HepG2 (cell line): Measurements from ENCODE around the gene FBF1. TPM values are rescaled to one million over a fixed set of nuclear protein-coding genes. Genes with fewer than 3 reads are reported as not detected.

Experiments used
- BCL6 ChIP-seq: IDR thresholded peaks from 2 replicates; pipeline ENCODE4 v1.6.1; 2016; ENCODE audit warnings: missing genetic modification reagents, missing compliant biosample characterization
- KLF13 ChIP-seq: sonication (generic); formaldehyde crosslinking; IDR thresholded peaks from 2 replicates; pipeline ENCODE4 v1.4.0; 2020; ENCODE audit warnings: mild to moderate bottlenecking, missing genetic modification reagents
- RNF2 ChIP-seq: fragments of 450-650 bp; conservative IDR thresholded peaks from 2 replicates; pipeline ENCODE4 v1.6.1; 2016; ENCODE audit warnings: low read depth
- U2AF2 ChIP-seq: fragments of 200-400 bp; formaldehyde crosslinking; IDR thresholded peaks from 2 replicates; pipeline ENCODE4 v1.6.1; 2017; ENCODE audit warnings: low read depth, mild to moderate bottlenecking, low read length
- ZNF350 ChIP-seq: sonication (generic); formaldehyde crosslinking; IDR thresholded peaks from 2 replicates; pipeline ENCODE4 v1.4.0; 2020; ENCODE audit warnings: mild to moderate bottlenecking, low read depth, missing genetic modification reagents, borderline replicate concordance
- ZNF547 ChIP-seq: sonication (generic); formaldehyde crosslinking; IDR thresholded peaks from 2 replicates; pipeline ENCODE4 v1.5.1; 2020; ENCODE audit warnings: mild to moderate bottlenecking, missing genetic modification reagents
- ZNF577 ChIP-seq: sonication (generic); formaldehyde crosslinking; IDR thresholded peaks from 2 replicates; pipeline ENCODE4 v1.4.0; 2020; ENCODE audit warnings: mild to moderate bottlenecking, low read depth, missing genetic modification reagents, borderline replicate concordance
- polyA plus RNA-seq, 8 experiments: library from polyadenylated mRNA; depleted of rRNA in 3 of 8; stranded (reverse) in 7 of 8; unstranded in 1 of 8; fragments of >200 nt; fragmentation: Illumina TruSeq in 4 of 8; extraction: Trizol in 4 of 8; gene quantifications; 2 replicates each; pipeline versions ENCODE4 v1.2.1 to v1.2.3, GENCODE V29; 2011 to 2016; ENCODE audit warnings: low read depth in 4 of 8, missing spikeins in 1 of 8, mixed read lengths in 1 of 8; ENCODE audit not compliant: insufficient read depth in 1 of 8
- total RNA-seq, 5 experiments: library from RNA; depleted of rRNA; stranded (reverse); fragments of >200 nt; fragmentation: Illumina TruSeq; extraction: Trizol; gene quantifications; 2 replicates each; pipeline ENCODE4 v1.2.3, GENCODE V29; 2016; ENCODE audit warnings: low read depth in 1 of 5
- TF ChIP-seq, protein P1 (sequence below): IDR thresholded peaks from 2 replicates; pipeline ENCODE4 v1.6.1; 2016; ENCODE audit warnings: low read depth, missing genetic modification reagents, missing compliant biosample characterization
- TF ChIP-seq, protein P2 (sequence below): sonication (generic); formaldehyde crosslinking; IDR thresholded peaks from 2 replicates; pipeline ENCODE4 v1.5.1; 2020; ENCODE audit warnings: mild to moderate bottlenecking, missing genetic modification reagents, moderate library complexity
- TF ChIP-seq, protein P3 (sequence below): sonication (generic); formaldehyde crosslinking; IDR thresholded peaks from 2 replicates; pipeline ENCODE4 v1.5.1; 2020; ENCODE audit warnings: missing genetic modification reagents, mild to moderate bottlenecking, borderline replicate concordance
- TF ChIP-seq, protein P4 (sequence below): sonication (generic); formaldehyde crosslinking; IDR thresholded peaks from 2 replicates; pipeline ENCODE4 v1.8.0; 2022; ENCODE audit warnings: missing genetic modification reagents, mild to moderate bottlenecking, moderate library complexity, borderline replicate concordance
- TF ChIP-seq, protein P5 (sequence below), 2 experiments: IDR thresholded peaks; 2 replicates each; pipeline ENCODE4 v1.6.1; 2011 to 2012; ENCODE audit warnings: low read length in 2 of 2, borderline replicate concordance in 1 of 2, low read depth in 1 of 2, mild to moderate bottlenecking in 1 of 2, moderate library complexity in 1 of 2

Gene FBF1
- total and polyA plus RNA-seq, 2 of the 13 experiments (the other 11 are each of a cell fraction or from before 2014, with no cell fraction given) = 2.4 to 8.1 TPM

DNA sequence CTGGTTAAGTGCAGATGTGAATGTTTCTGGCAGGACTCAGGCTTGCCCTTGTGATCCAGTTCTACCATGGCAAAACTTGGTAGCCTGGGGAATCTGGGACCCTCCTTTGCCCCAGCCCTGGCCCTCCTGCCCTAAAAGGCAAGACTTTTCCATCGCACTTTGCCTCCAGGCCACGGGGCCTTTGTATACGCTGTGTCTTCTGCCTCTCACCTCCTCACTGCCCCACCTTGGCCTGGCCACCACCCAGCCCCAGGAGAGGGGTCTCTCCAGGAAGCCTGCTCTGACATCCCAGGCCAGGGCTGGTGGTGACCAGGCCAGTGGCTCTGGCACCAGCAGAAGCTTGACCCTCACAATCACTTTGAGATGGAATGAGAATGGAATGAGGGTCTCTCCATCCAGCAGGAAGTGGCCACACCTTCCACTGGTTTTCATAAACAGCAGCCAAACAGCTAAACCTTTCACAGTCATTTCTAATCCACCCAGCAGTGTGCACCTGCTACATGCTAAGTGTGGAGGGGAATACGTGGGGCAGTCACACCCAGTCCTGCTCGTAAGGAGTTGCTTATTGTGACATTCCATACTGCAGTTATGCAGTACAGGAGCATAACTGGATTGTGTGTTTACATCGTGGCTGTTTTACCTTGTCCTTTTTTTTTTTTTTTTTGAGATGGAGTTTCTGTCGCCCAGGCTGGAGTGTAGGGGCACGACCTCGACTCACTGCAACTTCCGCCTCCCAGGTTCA lies 34.5 kb downstream of the FBF1 start (continued):
- TF ChIP-seq, protein P1, sequence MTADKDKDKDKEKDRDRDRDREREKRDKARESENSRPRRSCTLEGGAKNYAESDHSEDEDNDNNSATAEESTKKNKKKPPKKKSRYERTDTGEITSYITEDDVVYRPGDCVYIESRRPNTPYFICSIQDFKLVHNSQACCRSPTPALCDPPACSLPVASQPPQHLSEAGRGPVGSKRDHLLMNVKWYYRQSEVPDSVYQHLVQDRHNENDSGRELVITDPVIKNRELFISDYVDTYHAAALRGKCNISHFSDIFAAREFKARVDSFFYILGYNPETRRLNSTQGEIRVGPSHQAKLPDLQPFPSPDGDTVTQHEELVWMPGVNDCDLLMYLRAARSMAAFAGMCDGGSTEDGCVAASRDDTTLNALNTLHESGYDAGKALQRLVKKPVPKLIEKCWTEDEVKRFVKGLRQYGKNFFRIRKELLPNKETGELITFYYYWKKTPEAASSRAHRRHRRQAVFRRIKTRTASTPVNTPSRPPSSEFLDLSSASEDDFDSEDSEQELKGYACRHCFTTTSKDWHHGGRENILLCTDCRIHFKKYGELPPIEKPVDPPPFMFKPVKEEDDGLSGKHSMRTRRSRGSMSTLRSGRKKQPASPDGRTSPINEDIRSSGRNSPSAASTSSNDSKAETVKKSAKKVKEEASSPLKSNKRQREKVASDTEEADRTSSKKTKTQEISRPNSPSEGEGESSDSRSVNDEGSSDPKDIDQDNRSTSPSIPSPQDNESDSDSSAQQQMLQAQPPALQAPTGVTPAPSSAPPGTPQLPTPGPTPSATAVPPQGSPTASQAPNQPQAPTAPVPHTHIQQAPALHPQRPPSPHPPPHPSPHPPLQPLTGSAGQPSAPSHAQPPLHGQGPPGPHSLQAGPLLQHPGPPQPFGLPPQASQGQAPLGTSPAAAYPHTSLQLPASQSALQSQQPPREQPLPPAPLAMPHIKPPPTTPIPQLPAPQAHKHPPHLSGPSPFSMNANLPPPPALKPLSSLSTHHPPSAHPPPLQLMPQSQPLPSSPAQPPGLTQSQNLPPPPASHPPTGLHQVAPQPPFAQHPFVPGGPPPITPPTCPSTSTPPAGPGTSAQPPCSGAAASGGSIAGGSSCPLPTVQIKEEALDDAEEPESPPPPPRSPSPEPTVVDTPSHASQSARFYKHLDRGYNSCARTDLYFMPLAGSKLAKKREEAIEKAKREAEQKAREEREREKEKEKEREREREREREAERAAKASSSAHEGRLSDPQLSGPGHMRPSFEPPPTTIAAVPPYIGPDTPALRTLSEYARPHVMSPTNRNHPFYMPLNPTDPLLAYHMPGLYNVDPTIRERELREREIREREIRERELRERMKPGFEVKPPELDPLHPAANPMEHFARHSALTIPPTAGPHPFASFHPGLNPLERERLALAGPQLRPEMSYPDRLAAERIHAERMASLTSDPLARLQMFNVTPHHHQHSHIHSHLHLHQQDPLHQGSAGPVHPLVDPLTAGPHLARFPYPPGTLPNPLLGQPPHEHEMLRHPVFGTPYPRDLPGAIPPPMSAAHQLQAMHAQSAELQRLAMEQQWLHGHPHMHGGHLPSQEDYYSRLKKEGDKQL = no peak
- no peak for TF ChIP-seq U2AF2
- TF ChIP-seq, protein P2, sequence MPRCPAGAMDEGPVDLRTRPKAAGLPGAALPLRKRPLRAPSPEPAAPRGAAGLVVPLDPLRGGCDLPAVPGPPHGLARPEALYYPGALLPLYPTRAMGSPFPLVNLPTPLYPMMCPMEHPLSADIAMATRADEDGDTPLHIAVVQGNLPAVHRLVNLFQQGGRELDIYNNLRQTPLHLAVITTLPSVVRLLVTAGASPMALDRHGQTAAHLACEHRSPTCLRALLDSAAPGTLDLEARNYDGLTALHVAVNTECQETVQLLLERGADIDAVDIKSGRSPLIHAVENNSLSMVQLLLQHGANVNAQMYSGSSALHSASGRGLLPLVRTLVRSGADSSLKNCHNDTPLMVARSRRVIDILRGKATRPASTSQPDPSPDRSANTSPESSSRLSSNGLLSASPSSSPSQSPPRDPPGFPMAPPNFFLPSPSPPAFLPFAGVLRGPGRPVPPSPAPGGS (CRISPR knock-in tag) = peak; percentile 61; the same call in 1 of the 2 replicates
- TF ChIP-seq, protein P3, sequence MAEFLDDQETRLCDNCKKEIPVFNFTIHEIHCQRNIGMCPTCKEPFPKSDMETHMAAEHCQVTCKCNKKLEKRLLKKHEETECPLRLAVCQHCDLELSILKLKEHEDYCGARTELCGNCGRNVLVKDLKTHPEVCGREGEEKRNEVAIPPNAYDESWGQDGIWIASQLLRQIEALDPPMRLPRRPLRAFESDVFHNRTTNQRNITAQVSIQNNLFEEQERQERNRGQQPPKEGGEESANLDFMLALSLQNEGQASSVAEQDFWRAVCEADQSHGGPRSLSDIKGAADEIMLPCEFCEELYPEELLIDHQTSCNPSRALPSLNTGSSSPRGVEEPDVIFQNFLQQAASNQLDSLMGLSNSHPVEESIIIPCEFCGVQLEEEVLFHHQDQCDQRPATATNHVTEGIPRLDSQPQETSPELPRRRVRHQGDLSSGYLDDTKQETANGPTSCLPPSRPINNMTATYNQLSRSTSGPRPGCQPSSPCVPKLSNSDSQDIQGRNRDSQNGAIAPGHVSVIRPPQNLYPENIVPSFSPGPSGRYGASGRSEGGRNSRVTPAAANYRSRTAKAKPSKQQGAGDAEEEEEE (CRISPR knock-in tag) = no peak
- TF ChIP-seq ZNF577 (CRISPR knock-in tag) = no peak
- TF ChIP-seq, protein P4, sequence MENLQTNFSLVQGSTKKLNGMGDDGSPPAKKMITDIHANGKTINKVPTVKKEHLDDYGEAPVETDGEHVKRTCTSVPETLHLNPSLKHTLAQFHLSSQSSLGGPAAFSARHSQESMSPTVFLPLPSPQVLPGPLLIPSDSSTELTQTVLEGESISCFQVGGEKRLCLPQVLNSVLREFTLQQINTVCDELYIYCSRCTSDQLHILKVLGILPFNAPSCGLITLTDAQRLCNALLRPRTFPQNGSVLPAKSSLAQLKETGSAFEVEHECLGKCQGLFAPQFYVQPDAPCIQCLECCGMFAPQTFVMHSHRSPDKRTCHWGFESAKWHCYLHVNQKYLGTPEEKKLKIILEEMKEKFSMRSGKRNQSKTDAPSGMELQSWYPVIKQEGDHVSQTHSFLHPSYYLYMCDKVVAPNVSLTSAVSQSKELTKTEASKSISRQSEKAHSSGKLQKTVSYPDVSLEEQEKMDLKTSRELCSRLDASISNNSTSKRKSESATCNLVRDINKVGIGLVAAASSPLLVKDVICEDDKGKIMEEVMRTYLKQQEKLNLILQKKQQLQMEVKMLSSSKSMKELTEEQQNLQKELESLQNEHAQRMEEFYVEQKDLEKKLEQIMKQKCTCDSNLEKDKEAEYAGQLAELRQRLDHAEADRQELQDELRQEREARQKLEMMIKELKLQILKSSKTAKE = no peak
- TF ChIP-seq ZNF350 (CRISPR knock-in tag) = peak; percentile 25; the same call in 1 of the 2 replicates
- TF ChIP-seq ZNF547 (CRISPR knock-in tag) = 0 out of 2 replicates have a peak, but pooled peaks have one; percentile 38
- TF ChIP-seq, protein P5, sequence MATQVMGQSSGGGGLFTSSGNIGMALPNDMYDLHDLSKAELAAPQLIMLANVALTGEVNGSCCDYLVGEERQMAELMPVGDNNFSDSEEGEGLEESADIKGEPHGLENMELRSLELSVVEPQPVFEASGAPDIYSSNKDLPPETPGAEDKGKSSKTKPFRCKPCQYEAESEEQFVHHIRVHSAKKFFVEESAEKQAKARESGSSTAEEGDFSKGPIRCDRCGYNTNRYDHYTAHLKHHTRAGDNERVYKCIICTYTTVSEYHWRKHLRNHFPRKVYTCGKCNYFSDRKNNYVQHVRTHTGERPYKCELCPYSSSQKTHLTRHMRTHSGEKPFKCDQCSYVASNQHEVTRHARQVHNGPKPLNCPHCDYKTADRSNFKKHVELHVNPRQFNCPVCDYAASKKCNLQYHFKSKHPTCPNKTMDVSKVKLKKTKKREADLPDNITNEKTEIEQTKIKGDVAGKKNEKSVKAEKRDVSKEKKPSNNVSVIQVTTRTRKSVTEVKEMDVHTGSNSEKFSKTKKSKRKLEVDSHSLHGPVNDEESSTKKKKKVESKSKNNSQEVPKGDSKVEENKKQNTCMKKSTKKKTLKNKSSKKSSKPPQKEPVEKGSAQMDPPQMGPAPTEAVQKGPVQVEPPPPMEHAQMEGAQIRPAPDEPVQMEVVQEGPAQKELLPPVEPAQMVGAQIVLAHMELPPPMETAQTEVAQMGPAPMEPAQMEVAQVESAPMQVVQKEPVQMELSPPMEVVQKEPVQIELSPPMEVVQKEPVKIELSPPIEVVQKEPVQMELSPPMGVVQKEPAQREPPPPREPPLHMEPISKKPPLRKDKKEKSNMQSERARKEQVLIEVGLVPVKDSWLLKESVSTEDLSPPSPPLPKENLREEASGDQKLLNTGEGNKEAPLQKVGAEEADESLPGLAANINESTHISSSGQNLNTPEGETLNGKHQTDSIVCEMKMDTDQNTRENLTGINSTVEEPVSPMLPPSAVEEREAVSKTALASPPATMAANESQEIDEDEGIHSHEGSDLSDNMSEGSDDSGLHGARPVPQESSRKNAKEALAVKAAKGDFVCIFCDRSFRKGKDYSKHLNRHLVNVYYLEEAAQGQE (IDR thresholded peaks at IDR 0.05; ENCODE audit: borderline replicate concordance in 1 of 2, low read depth in 1 of 2, low read length in 2 of 2) = no peak
- TF ChIP-seq BCL6 (CRISPR knock-in tag) = no peak
- no peak for TF ChIP-seq KLF13 (CRISPR knock-in tag)
- no peak for TF ChIP-seq RNF2
